ENCODE data around the gene TBC1D1.

GRCh38 chr4:37982736-37983135, 91.9 kb downstream of the TBC1D1 start:
- TF ChIP-seq POLR2AphosphoS5 (IDR thresholded peaks at IDR 0.05) (no peak), EZH2 (IDR thresholded peaks at IDR 0.05; ENCODE audit: borderline replicate concordance, insufficient read depth, low read length, poor library complexity, severe bottlenecking) (no peak), MXI1 (conservative IDR thresholded peaks at IDR 0.05; ENCODE audit: poor library complexity, severe bottlenecking) (no peak), RAD21 (conservative IDR thresholded peaks at IDR 0.05) (no peak)

All from neural cell (in vitro differentiated cells).